HCT116 (cell line): ENCODE results near the gene MAJIN. TPM values are rescaled to one million over a fixed set of nuclear protein-coding genes. Genes with fewer than 3 reads are reported as not detected.
A peak's percentile ranks its signal among the peaks of the same experiment; 100 is the strongest.

Experiments
- ATAC-seq: fragments of 200-7000 bp; cut with Tn5 transposase; 2 replicates; pipeline ENCODE4 v1.9.1; 2020; ENCODE audit warnings: mild to moderate bottlenecking, moderate library complexity
- BruUV-seq: library from RNA; stranded (reverse); fragments of 400-500 nt; replicated peaks from 2 replicates; lab custom pipeline; 2021; lab: Mats Ljungman, UMichigan
- CTCF ChIA-PET: fragments of 300-600 bp; sonication (Branson Sonifier 250); formaldehyde crosslinking; loops from one replicate; lab custom pipeline; 2021; ENCODE audit warnings: antibody characterized with exemption; lab: Charles Lee
- POLR2A ChIA-PET: fragments of 300-600, 350-600 bp; sonication (Branson Sonifier 250); formaldehyde crosslinking; loops from one replicate; lab custom pipeline; 2021; ENCODE audit warnings: antibody characterized with exemption; lab: Charles Lee
- RAD21 ChIA-PET, 2 experiments: fragments of 300-600 bp; sonication (Branson Sonifier 250); formaldehyde crosslinking; loops; one replicate each; lab custom pipeline; 2023; ENCODE audit warnings: low total read pairs in 2 of 2; ENCODE audit not compliant: uncharacterized antibody in 2 of 2, unreplicated experiment in 2 of 2, low non-redundant PET in 1 of 2; lab: Charles Lee
- DNase-seq: peaks from one replicate; pipeline ENCODE4 v3.0.0-alpha.2; 2010; ENCODE audit warnings: low read depth, low spot score
- H2AFZ ChIP-seq: fragments of 200-600 bp; shearing (Covaris generic), sonication (generic); 2 replicates; pipeline ENCODE4 v1.6.1; 2017; ENCODE audit warnings: low read depth, mixed run types, mixed read lengths, antibody characterized with exemption, low read length; ENCODE audit not compliant: poor library complexity, severe bottlenecking
- H3K27ac ChIP-seq: 2 replicates; pipeline ENCODE4 v1.5.1; 2012; ENCODE audit warnings: low read depth, low read length
- H3K27me3 ChIP-seq: fragments of 200-600 bp; sonication (generic); 2 replicates; pipeline ENCODE4 v1.6.1; 2016; ENCODE audit warnings: mixed run types, low read length, mixed read lengths; ENCODE audit not compliant: insufficient read depth
- H3K36me3 ChIP-seq, 2 experiments: fragments of 200-500 bp in 1 of 2; fragments of 200-600 bp in 1 of 2; sonication (Bioruptor generic) in 1 of 2; sonication (generic) in 1 of 2; 2 replicates each; pipeline versions ENCODE4 v1.5.1 to v1.6.1; 2014 to 2016; ENCODE audit warnings: low read length in 2 of 2, inconsistent platforms in 1 of 2, mixed read lengths in 1 of 2, mixed run types in 1 of 2; ENCODE audit not compliant: insufficient read depth in 2 of 2, control insufficient read depth in 1 of 2
- H3K4me1 ChIP-seq, 2 experiments: fragments of 200-600 bp in 1 of 2; sonication (generic) in 1 of 2; 2 replicates each; pipeline versions ENCODE4 v1.5.1 to v1.6.1; 2012 to 2017; ENCODE audit warnings: low read length in 2 of 2, inconsistent platforms in 1 of 2, mild to moderate bottlenecking in 1 of 2, mixed read lengths in 1 of 2, mixed run types in 1 of 2, moderate library complexity in 1 of 2; ENCODE audit not compliant: insufficient read depth in 2 of 2, control insufficient read depth in 1 of 2
- H3K4me2 ChIP-seq: fragments of 200-600 bp; sonication (generic); 2 replicates; pipeline ENCODE4 v1.6.1; 2017; ENCODE audit warnings: mixed run types, low read length, mixed read lengths
- H3K4me3 ChIP-seq, 2 experiments: fragments of 200-600 bp in 1 of 2; sonication (generic) in 1 of 2; replicated peaks in 1 of 2; 2 replicates each; pipeline ENCODE4 v1.5.1; 2011 to 2016; ENCODE audit warnings: low read length in 2 of 2, control low read depth in 1 of 2, low read depth in 1 of 2, mild to moderate bottlenecking in 1 of 2, mixed read lengths in 1 of 2, mixed run types in 1 of 2
- H3K79me2 ChIP-seq: fragments of 200-600 bp; sonication (generic); 2 replicates; pipeline ENCODE4 v1.6.1; 2017; ENCODE audit warnings: mild to moderate bottlenecking, mixed run types, low read length, moderate library complexity, mixed read lengths; ENCODE audit not compliant: insufficient read depth
- H3K9ac ChIP-seq: fragments of 200-600 bp; sonication (generic); 2 replicates; pipeline ENCODE4 v1.6.1; 2016; ENCODE audit warnings: low read length, mixed read lengths
- H3K9me2 ChIP-seq: fragments of 200-600 bp; sonication (generic), shearing (Covaris generic); 2 replicates; pipeline ENCODE4 v1.6.1; 2017; ENCODE audit warnings: mixed run types, mild to moderate bottlenecking, moderate library complexity; ENCODE audit not compliant: insufficient read depth
- H3K9me3 ChIP-seq, 2 experiments: fragments of 200-500 bp in 1 of 2; fragments of 200-600 bp in 1 of 2; sonication (Bioruptor generic) in 1 of 2; sonication (generic) in 1 of 2; 2 replicates each; pipeline ENCODE4 v1.6.1; 2014 to 2017; ENCODE audit warnings: low read length in 2 of 2, mixed read lengths in 2 of 2, inconsistent platforms in 1 of 2, low read depth in 1 of 2, mild to moderate bottlenecking in 1 of 2, mixed run types in 1 of 2, moderate library complexity in 1 of 2; ENCODE audit not compliant: control insufficient read depth in 1 of 2, insufficient read depth in 1 of 2
- H4K20me1 ChIP-seq: fragments of 200-600 bp; sonication (generic), shearing (Covaris generic); 2 replicates; pipeline ENCODE4 v1.6.1; 2017; ENCODE audit warnings: mixed run types, mild to moderate bottlenecking, moderate library complexity; ENCODE audit not compliant: insufficient read depth
- CBX3 ChIP-seq: IDR thresholded peaks from 2 replicates; pipeline ENCODE4 v1.6.1; 2012; ENCODE audit warnings: low read depth
- CEBPB ChIP-seq: IDR thresholded peaks from 2 replicates; pipeline ENCODE4 v1.6.1; 2012; ENCODE audit warnings: low read depth
- CTCF ChIP-seq, 3 experiments: fragments of 200-600 bp in 1 of 3; sonication (generic) in 1 of 3; IDR thresholded peaks in 2 of 3; conservative IDR thresholded peaks in 1 of 3; 2 replicates each; pipeline ENCODE4 v1.5.1; 2012 to 2017; ENCODE audit warnings: low read depth in 2 of 3, low read length in 2 of 3, antibody characterized with exemption in 1 of 3, borderline replicate concordance in 1 of 3, control low read depth in 1 of 3, mild to moderate bottlenecking in 1 of 3, mixed read lengths in 1 of 3, mixed run types in 1 of 3, moderate library complexity in 1 of 3; ENCODE audit not compliant: insufficient read depth in 1 of 3
- EGR1 ChIP-seq: IDR thresholded peaks from 2 replicates; pipeline ENCODE4 v1.6.1; 2012; ENCODE audit warnings: low read depth
- ELF1 ChIP-seq: IDR thresholded peaks from 2 replicates; pipeline ENCODE4 v1.6.1; 2012; ENCODE audit warnings: low read depth, borderline replicate concordance
- EZH2 ChIP-seq: fragments of 200-600 bp; sonication (generic); IDR thresholded peaks from 2 replicates; pipeline ENCODE4 v1.6.1; 2017; ENCODE audit warnings: antibody characterized with exemption, mixed run types
- EZH2phosphoT487 ChIP-seq: fragments of 200-600 bp; IDR thresholded peaks from 2 replicates; pipeline ENCODE4 v1.6.1; 2018; ENCODE audit warnings: antibody characterized with exemption, borderline replicate concordance
- JUND ChIP-seq: IDR thresholded peaks from 2 replicates; pipeline ENCODE4 v1.6.1; 2012
- POLR2A ChIP-seq: IDR thresholded peaks from 2 replicates; pipeline ENCODE4 v1.7.0; 2011; ENCODE audit warnings: borderline replicate concordance; ENCODE audit not compliant: insufficient read depth, insufficient read length; ENCODE audit errors: extremely low read depth
- POLR2AphosphoS5 ChIP-seq: IDR thresholded peaks from 2 replicates; pipeline ENCODE4 v1.6.1; 2011; ENCODE audit warnings: mild to moderate bottlenecking, low read depth, low read length, moderate library complexity
- RAD21 ChIP-seq: IDR thresholded peaks from 2 replicates; pipeline ENCODE4 v1.6.1; 2012; ENCODE audit warnings: low read depth, mild to moderate bottlenecking
- SIN3A ChIP-seq: IDR thresholded peaks from 2 replicates; pipeline ENCODE4 v1.6.1; 2012; ENCODE audit warnings: low read depth
- SP1 ChIP-seq: IDR thresholded peaks from 2 replicates; pipeline ENCODE4 v1.6.1; 2012; ENCODE audit warnings: low read depth
- SRF ChIP-seq: IDR thresholded peaks from 2 replicates; pipeline ENCODE4 v1.6.1; 2012; ENCODE audit warnings: low read depth
- ZFX ChIP-seq: fragments of 450-650 bp; IDR thresholded peaks from 2 replicates; pipeline ENCODE4 v1.6.1; 2017
- ZNF274 ChIP-seq: fragments of 200-500 bp; sonication (Bioruptor generic); IDR thresholded peaks from 2 replicates; pipeline ENCODE4 v1.6.1; 2014; ENCODE audit warnings: mild to moderate bottlenecking, low read depth, low read length, inconsistent platforms
- intact Hi-C: fragments of 100-400 bp; cut with micrococcal nuclease; formaldehyde crosslinking; loops from 2 replicates; pipeline ENCODE4 v1.10.0; 2022
- total RNA-seq: library from RNA; stranded (reverse); gene quantifications from one replicate; pipeline ENCODE4 v1.2.1, GENCODE V29; 2021; ENCODE audit not compliant: unreplicated experiment

MAJIN gene
- total RNA-seq, 1 experiment from 2014 or later, result not detected

- H3K4me1 ChIP-seq, result peaks cover 18 to 40% of the 10 kb centered on the region in 2 experiments
- ChIA-PET POLR2A (interaction anchor here (0.7 to 1.3 kb wide), 4 partner anchors 14 to 558 kb away, joined by 3 read pairs; no protein-coding TSS in a partner anchor), CTCF (interaction anchor here (2.8 kb wide), 1 partner anchor 77 kb away, joined by 7 read pairs; the partner anchor contains the start of gene BATF2), RAD21 (no interaction called here)
- DNase-seq (no peak), ATAC-seq (no peak)
- H3K79me2 ChIP-seq, result peaks cover 13% of the 10 kb centered on the region; the same call in 1 of the 2 replicates
- no peak for TF ChIP-seq RAD21
- no peak for TF ChIP-seq SIN3A
- no peak for TF ChIP-seq CEBPB
- no peak for TF ChIP-seq SRF
- TF ChIP-seq EZH2phosphoT487, result no peak
- no peak for TF ChIP-seq ZFX
- no peak for TF ChIP-seq POLR2AphosphoS5
- TF ChIP-seq EZH2, result no peak
- no peak for TF ChIP-seq EGR1
- no peak for TF ChIP-seq CBX3
- no peak for TF ChIP-seq POLR2A
- TF ChIP-seq SP1, result no peak
- no peak for TF ChIP-seq ELF1
- no peaks in the 10 kb centered on the region for H3K9me2 ChIP-seq
- H3K27me3 ChIP-seq, result no peaks in the 10 kb centered on the region
- no peak overlapping the region for H3K4me2 ChIP-seq
- intact Hi-C loops, result loop anchor here (5.0 to 10.0 kb wide), 2 partner anchors 108 to 195 kb away; partner anchors contain the start of genes SNX15, TM7SF2 and ZNHIT2
- no peak overlapping the region for H2AFZ ChIP-seq
- H3K9me3 ChIP-seq, result no peaks in the 10 kb centered on the region
- no peak overlapping the region for H3K27ac ChIP-seq
- no peak overlapping the region for H3K4me3 ChIP-seq
- H4K20me1 ChIP-seq, result no peaks in the 10 kb centered on the region
- no TSS peak for BruUV-seq
- no peak overlapping the region for H3K9ac ChIP-seq
- H3K36me3 ChIP-seq, result no peaks in the 10 kb centered on the region
Measured at GRCh38 chr11:64919627-64920026, 52.3 kb downstream of the MAJIN start.

GRCh38 chr11:64918017-64918416 lies 53.9 kb downstream of the MAJIN start:
- Histone ChIP-seq H3K4me2 (peak overlapping the region; percentile 100), H3K27ac (peak overlapping the region; percentile 69), H3K27me3 (no peaks in the 10 kb centered on the region), H3K4me1 (peaks cover 16 to 29% of the 10 kb centered on the region in 2 experiments), H4K20me1 (no peaks in the 10 kb centered on the region), H3K9ac (peak overlapping the region; percentile 60), H3K79me2 (peaks cover 13% of the 10 kb centered on the region; the same call in 1 of the 2 replicates), H3K4me3 (peak overlapping the region; percentile 58 to 82), H3K9me2 (no peaks in the 10 kb centered on the region), H3K36me3 (no peaks in the 10 kb centered on the region), H2AFZ (peak overlapping the region; percentile 52), H3K9me3 (no peaks in the 10 kb centered on the region)
- intact Hi-C loops, result loop anchor here (5.0 to 10.0 kb wide), 2 partner anchors 109 to 197 kb away; partner anchors contain the start of genes SNX15, TM7SF2 and ZNHIT2
- no TSS peak for BruUV-seq
- ChIA-PET RAD21 (no interaction called here), CTCF (interaction anchor here (0.9 to 2.8 kb wide), 2 partner anchors 70 to 79 kb away, joined by 3 to 7 read pairs; partner anchors contain the start of gene BATF2), POLR2A (no interaction called here)
- DNase-seq, result no peak
- TF ChIP-seq CTCF (IDR thresholded peaks at IDR 0.05 in 2 of 3, conservative IDR thresholded peaks at IDR 0.05 in 1 of 3; ENCODE audit: borderline replicate concordance in 1 of 3, insufficient read depth in 1 of 3, low read depth in 2 of 3, low read length in 2 of 3), result peak in 2 of 3 experiments; percentile 25 to 29; a peak in 2 of 6 replicates
- no peak for TF ChIP-seq ZNF274
- TF ChIP-seq JUND, result no peak
- no peak for ATAC-seq
